Measurements from ENCODE around the gene MYO5B. TPM values are rescaled to one million over a fixed set of nuclear protein-coding genes. Genes with fewer than 3 reads are reported as not detected.

MYO5B gene
- polyA plus RNA-seq, 1 of the 3 experiments (the other 2 are of a cell fraction) = 1.3 TPM

DNA sequence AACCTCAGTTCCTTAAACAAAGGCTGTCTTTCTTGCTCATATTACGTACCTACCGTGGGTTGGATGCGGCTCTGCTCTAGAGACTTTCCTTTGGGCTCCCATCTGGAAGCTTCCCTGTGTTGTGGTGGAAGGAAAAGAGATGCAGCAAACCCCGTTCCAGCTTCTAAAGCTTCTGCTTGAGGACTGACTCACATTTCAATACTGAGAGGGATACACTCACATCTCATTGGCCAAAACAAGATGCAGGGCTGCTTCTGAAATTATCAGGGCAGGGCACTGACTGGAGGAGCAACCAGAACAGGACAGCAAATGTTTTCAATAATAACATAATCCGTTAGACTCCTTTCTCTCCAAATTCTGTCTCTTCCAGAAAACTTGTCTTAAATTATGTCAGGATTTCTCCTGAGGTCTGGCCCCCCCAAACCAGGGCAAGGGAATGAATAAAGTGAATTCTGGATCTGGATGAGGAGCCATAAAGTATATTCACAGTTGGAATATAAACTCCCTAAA, 4.5 kb upstream of the MYO5B start (continued):
- TF ChIP-seq, protein P1, sequence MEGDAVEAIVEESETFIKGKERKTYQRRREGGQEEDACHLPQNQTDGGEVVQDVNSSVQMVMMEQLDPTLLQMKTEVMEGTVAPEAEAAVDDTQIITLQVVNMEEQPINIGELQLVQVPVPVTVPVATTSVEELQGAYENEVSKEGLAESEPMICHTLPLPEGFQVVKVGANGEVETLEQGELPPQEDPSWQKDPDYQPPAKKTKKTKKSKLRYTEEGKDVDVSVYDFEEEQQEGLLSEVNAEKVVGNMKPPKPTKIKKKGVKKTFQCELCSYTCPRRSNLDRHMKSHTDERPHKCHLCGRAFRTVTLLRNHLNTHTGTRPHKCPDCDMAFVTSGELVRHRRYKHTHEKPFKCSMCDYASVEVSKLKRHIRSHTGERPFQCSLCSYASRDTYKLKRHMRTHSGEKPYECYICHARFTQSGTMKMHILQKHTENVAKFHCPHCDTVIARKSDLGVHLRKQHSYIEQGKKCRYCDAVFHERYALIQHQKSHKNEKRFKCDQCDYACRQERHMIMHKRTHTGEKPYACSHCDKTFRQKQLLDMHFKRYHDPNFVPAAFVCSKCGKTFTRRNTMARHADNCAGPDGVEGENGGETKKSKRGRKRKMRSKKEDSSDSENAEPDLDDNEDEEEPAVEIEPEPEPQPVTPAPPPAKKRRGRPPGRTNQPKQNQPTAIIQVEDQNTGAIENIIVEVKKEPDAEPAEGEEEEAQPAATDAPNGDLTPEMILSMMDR (IDR thresholded peaks at IDR 0.05) = no peak
- no peak for TF ChIP-seq SMC3 (IDR thresholded peaks at IDR 0.05; ENCODE audit: low read depth, low read length)
- TF ChIP-seq ELF1 (IDR thresholded peaks at IDR 0.05) = no peak
- no peak for TF ChIP-seq FOSL2 (IDR thresholded peaks at IDR 0.05; ENCODE audit: borderline replicate concordance, low read depth)

DNA sequence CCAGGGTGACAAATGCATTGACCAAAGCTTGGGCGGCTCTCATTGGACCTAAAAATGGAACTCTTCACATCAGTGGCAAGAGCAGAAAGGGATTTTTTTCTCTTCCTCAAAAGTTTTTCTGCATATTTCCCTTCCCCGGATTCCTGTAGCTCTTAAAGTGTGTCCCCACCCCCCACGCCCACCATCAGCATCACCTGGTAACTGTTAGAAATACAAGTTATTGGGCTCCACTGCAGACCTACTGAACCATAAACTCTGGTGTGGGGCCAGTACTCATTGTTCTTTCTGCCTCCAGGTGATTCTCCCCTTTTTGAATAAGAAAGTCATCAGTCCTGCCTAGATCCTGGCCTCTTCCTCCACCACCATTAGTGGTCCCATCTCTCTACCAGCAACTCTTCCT, 1.3 kb upstream of the MYO5B start:
- Histone ChIP-seq H3K9me2 (no peaks in the 10 kb centered on the region), H3F3A (replicated peaks; ENCODE audit: insufficient read depth) (no peaks in the 10 kb centered on the region), H3K79me2 (ENCODE audit: insufficient read depth) (no peaks in the 10 kb centered on the region), H3K9me3 (no peaks in the 10 kb centered on the region), H3K27ac (ENCODE audit: low read depth in 2 of 2, low read length in 1 of 2) (no peak overlapping the region), H3K4me2 (no peak overlapping the region), H3K27me3 (ENCODE audit: insufficient read depth) (peaks cover 46% of the 10 kb centered on the region), H3K9ac (no peak overlapping the region), H3K4me3 (ENCODE audit: low read depth in 2 of 2, low read length in 1 of 2) (no peak overlapping the region), H2AFZ (ENCODE audit: low read depth) (no peak overlapping the region), H4K20me1 (ENCODE audit: insufficient read depth) (no peaks in the 10 kb centered on the region), H3K36me3 (replicated peaks in 1 of 2; ENCODE audit: control insufficient read depth in 1 of 2, insufficient read depth in 2 of 2, low read length in 1 of 2) (no peaks in the 10 kb centered on the region), H3K4me1 (ENCODE audit: control insufficient read depth in 1 of 2, insufficient read depth in 2 of 2, low read depth in 1 of 2, low read length in 1 of 2) (no peaks in the 10 kb centered on the region; a peak in 1 of 4 replicates)
- TF ChIP-seq YY1 (IDR thresholded peaks at IDR 0.05; ENCODE audit: low read depth) (no peak), ZBTB33 (IDR thresholded peaks at IDR 0.05; ENCODE audit: borderline replicate concordance, low read depth) (no peak), MEF2A (IDR thresholded peaks at IDR 0.05; ENCODE audit: borderline replicate concordance, low read depth) (no peak), RFX5 (IDR thresholded peaks at IDR 0.05; ENCODE audit: low read length) (no peak), SIN3A (IDR thresholded peaks at IDR 0.05; ENCODE audit: borderline replicate concordance, low read depth, low read length) (no peak)
- WGBS (ENCODE audit: low lambda C conversion rate) = 73% methylated on average over 3 of the region's 3 CpGs
- no peak for DNase-seq
- POLR2A ChIA-PET = no interaction called here
- CTCF ChIA-PET = interaction anchor here (0.7 to 3.0 kb wide), 14 partner anchors 8 to 685 kb away, joined by 3 to 27 read pairs (median 6); no protein-coding TSS in a partner anchor

DNA sequence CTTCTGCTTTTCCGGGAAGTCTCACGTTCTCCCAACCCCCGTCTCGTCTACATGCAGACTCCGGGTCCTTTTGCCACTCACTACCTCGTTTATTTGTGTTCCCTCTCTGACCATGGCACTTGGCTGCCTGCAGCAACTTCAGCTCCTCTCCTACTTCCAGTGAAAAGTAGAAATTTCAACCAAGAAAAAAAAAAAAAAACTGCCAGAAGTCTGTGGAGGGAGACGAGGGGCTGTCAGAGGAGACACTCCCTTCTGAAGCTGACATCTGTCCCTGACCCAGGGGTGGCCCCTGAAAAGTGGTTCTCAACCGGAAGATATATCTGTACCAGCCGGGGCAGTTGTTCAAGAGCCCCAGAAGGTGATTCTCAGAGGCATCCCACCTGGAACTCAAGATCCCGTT, 742 bp upstream of the MYO5B start:
- Histone ChIP-seq H3K9me2 (no peaks in the 10 kb centered on the region), H3K4me3 (ENCODE audit: low read depth in 2 of 2, low read length in 1 of 2) (no peak overlapping the region), H2AFZ (ENCODE audit: low read depth) (no peak overlapping the region), H3K79me2 (ENCODE audit: insufficient read depth) (no peaks in the 10 kb centered on the region), H3K9me3 (no peaks in the 10 kb centered on the region), H3K4me2 (no peak overlapping the region), H3K4me1 (ENCODE audit: control insufficient read depth in 1 of 2, insufficient read depth in 2 of 2, low read depth in 1 of 2, low read length in 1 of 2) (no peaks in the 10 kb centered on the region; a peak in 1 of 4 replicates), H3K27me3 (ENCODE audit: insufficient read depth) (peaks cover 46% of the 10 kb centered on the region), H4K20me1 (ENCODE audit: insufficient read depth) (no peaks in the 10 kb centered on the region), H3K27ac (ENCODE audit: low read depth in 2 of 2, low read length in 1 of 2) (no peak overlapping the region), H3K36me3 (replicated peaks in 1 of 2; ENCODE audit: control insufficient read depth in 1 of 2, insufficient read depth in 2 of 2, low read length in 1 of 2) (no peaks in the 10 kb centered on the region), H3F3A (replicated peaks; ENCODE audit: insufficient read depth) (no peaks in the 10 kb centered on the region), H3K9ac (no peak overlapping the region)
- CTCF ChIA-PET = interaction anchor here (0.7 to 3.0 kb wide), 25 partner anchors 8 to 1582 kb away, joined by 3 to 27 read pairs (median 4); no protein-coding TSS in a partner anchor
- no peak for DNase-seq
- POLR2A ChIA-PET = no interaction called here
- WGBS (ENCODE audit: low lambda C conversion rate) = 19% methylated on average over 10 of the region's 10 CpGs
- TF ChIP-seq GATA2 (CRISPR knock-in tag; IDR thresholded peaks at IDR 0.05) = no peak
- no peak for TF ChIP-seq TEAD4 (IDR thresholded peaks at IDR 0.05; ENCODE audit: borderline replicate concordance, insufficient read depth)
- TF ChIP-seq TAF1 (IDR thresholded peaks at IDR 0.05; ENCODE audit: borderline replicate concordance, low read depth, low read length) = no peak
- TF ChIP-seq YY1 (IDR thresholded peaks at IDR 0.05; ENCODE audit: low read depth) = no peak
- TF ChIP-seq CHD2 (IDR thresholded peaks at IDR 0.05; ENCODE audit: low read length, partially characterized antibody) = no peak
- no peak for TF ChIP-seq RXRA (IDR thresholded peaks at IDR 0.05; ENCODE audit: borderline replicate concordance, low read depth)
- no peak for TF ChIP-seq JUND (IDR thresholded peaks at IDR 0.05)
- TF ChIP-seq SIN3A (IDR thresholded peaks at IDR 0.05; ENCODE audit: borderline replicate concordance, low read depth, low read length) = no peak
- no peak for TF ChIP-seq RCOR1 (IDR thresholded peaks at IDR 0.05; ENCODE audit: low read length)
- TF ChIP-seq, protein P2, sequence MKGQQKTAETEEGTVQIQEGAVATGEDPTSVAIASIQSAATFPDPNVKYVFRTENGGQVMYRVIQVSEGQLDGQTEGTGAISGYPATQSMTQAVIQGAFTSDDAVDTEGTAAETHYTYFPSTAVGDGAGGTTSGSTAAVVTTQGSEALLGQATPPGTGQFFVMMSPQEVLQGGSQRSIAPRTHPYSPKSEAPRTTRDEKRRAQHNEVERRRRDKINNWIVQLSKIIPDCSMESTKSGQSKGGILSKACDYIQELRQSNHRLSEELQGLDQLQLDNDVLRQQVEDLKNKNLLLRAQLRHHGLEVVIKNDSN (IDR thresholded peaks at IDR 0.05; ENCODE audit: borderline replicate concordance, low read depth) = no peak
- no peak for TF ChIP-seq MXI1 (IDR thresholded peaks at IDR 0.05; ENCODE audit: low read depth, low read length)
- no peak for TF ChIP-seq EZH2phosphoT487 (IDR thresholded peaks at IDR 0.05; ENCODE audit: borderline replicate concordance, low read depth)
- TF ChIP-seq, protein P3, sequence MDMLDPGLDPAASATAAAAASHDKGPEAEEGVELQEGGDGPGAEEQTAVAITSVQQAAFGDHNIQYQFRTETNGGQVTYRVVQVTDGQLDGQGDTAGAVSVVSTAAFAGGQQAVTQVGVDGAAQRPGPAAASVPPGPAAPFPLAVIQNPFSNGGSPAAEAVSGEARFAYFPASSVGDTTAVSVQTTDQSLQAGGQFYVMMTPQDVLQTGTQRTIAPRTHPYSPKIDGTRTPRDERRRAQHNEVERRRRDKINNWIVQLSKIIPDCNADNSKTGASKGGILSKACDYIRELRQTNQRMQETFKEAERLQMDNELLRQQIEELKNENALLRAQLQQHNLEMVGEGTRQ (IDR thresholded peaks at IDR 0.05; ENCODE audit: borderline replicate concordance, low read depth, low read length) = no peak
- no peak for TF ChIP-seq RFX5 (IDR thresholded peaks at IDR 0.05; ENCODE audit: low read length)
- no peak for TF ChIP-seq NFIC (IDR thresholded peaks at IDR 0.05; ENCODE audit: borderline replicate concordance)
- no peak for TF ChIP-seq FOXM1 (IDR thresholded peaks at IDR 0.05; ENCODE audit: low read depth)

Data from SK-N-SH (cell line).